OCI-LY7 (cell line): Measurements from ENCODE around the gene COL13A1. TPM values are rescaled to one million over a fixed set of nuclear protein-coding genes. Genes with fewer than 3 reads are reported as not detected.

ENCODE experiments used
- BruUV-seq: library from RNA; stranded (reverse); fragments of 400-500 nt; replicated peaks from 2 replicates; lab custom pipeline; 2021; lab: Mats Ljungman, UMichigan
- CTCF ChIA-PET: fragments of 300-600 bp; sonication (Branson Sonifier 250); formaldehyde crosslinking; loops from one replicate; lab custom pipeline; 2022; ENCODE audit warnings: antibody characterized with exemption; ENCODE audit not compliant: unreplicated experiment; lab: Charles Lee
- POLR2A ChIA-PET: fragments of 300-600 bp; sonication (Branson Sonifier 250); formaldehyde crosslinking; loops from one replicate; lab custom pipeline; 2022; ENCODE audit warnings: antibody characterized with exemption; lab: Charles Lee
- DNase-seq: peaks from one replicate; pipeline ENCODE4 v3.0.0-alpha.2; 2015; ENCODE audit warnings: low spot score
- H2AFZ ChIP-seq: fragments of 200-600 bp; sonication (generic), shearing (Covaris generic); 2 replicates; pipeline ENCODE4 v1.6.1; 2014; ENCODE audit warnings: mild to moderate bottlenecking, antibody characterized with exemption, low read length, moderate library complexity
- H3K27ac ChIP-seq: fragments of 200-600 bp; sonication (generic); 2 replicates; pipeline ENCODE4 v1.5.1; 2014; ENCODE audit warnings: mixed run types, low read depth, mild to moderate bottlenecking, moderate library complexity, low read length, inconsistent platforms; ENCODE audit not compliant: poor library complexity, severe bottlenecking
- H3K36me3 ChIP-seq: fragments of 200-600 bp; sonication (generic); 2 replicates; pipeline ENCODE4 v1.6.1; 2014; ENCODE audit warnings: mild to moderate bottlenecking, antibody characterized with exemption, low read length, moderate library complexity, mixed read lengths; ENCODE audit not compliant: insufficient read depth
- H3K4me1 ChIP-seq: fragments of 200-600 bp; sonication (generic); 2 replicates; pipeline ENCODE4 v1.5.1; 2014; ENCODE audit warnings: mild to moderate bottlenecking, low read length; ENCODE audit not compliant: insufficient read depth, poor library complexity, severe bottlenecking
- H3K4me2 ChIP-seq: fragments of 200-600 bp; sonication (generic); 2 replicates; pipeline ENCODE4 v1.6.1; 2014; ENCODE audit warnings: mild to moderate bottlenecking, low read length
- H3K4me3 ChIP-seq: fragments of 200-600 bp; sonication (generic); 2 replicates; pipeline ENCODE4 v1.5.1; 2014; ENCODE audit warnings: mild to moderate bottlenecking, low read depth, low read length; ENCODE audit not compliant: poor library complexity, severe bottlenecking
- H3K79me2 ChIP-seq: fragments of 200-600 bp; sonication (generic); 2 replicates; pipeline ENCODE4 v1.6.1; 2016; ENCODE audit warnings: low read depth, mild to moderate bottlenecking, low read length, moderate library complexity, mixed read lengths; ENCODE audit not compliant: insufficient read depth
- H3K9me2 ChIP-seq: fragments of 200-600 bp; sonication (generic); 2 replicates; pipeline ENCODE4 v1.6.1; 2016; ENCODE audit warnings: mild to moderate bottlenecking, low read length, mixed read lengths; ENCODE audit not compliant: insufficient read depth
- H3K9me3 ChIP-seq: fragments of 200-600 bp; sonication (generic); 2 replicates; pipeline ENCODE4 v1.6.1; 2014; ENCODE audit warnings: mild to moderate bottlenecking, mixed run types, low read length, mixed read lengths
- H4K20me1 ChIP-seq: fragments of 200-600 bp; sonication (generic); 2 replicates; pipeline ENCODE4 v1.6.1; 2014; ENCODE audit warnings: mild to moderate bottlenecking, antibody characterized with exemption, low read length, moderate library complexity, mixed read lengths; ENCODE audit not compliant: insufficient read depth
- EZH2phosphoT487 ChIP-seq: fragments of 200-600 bp; sonication (generic); IDR thresholded peaks from 2 replicates; pipeline ENCODE4 v1.6.1; 2018; ENCODE audit warnings: low read depth, borderline replicate concordance, mild to moderate bottlenecking, mixed run types, antibody characterized with exemption, low read length, moderate library complexity, mixed read lengths
- intact Hi-C: fragments of 100-400 bp; cut with micrococcal nuclease; formaldehyde crosslinking; loops from one replicate; pipeline ENCODE4 v1.10.0; 2022; ENCODE audit not compliant: unreplicated experiment
- total RNA-seq, 2 experiments: library from RNA; depleted of rRNA in 1 of 2; stranded (reverse); fragments of >200 nt in 1 of 2; shearing (Covaris generic) in 1 of 2; gene quantifications; 2 replicates each; pipeline ENCODE4 v1.2.3, GENCODE V29; 2014 to 2022
- TF ChIP-seq, protein P1 (sequence below): fragments of 200-600 bp; sonication (generic); conservative IDR thresholded peaks from 2 replicates; pipeline ENCODE4 v1.5.1; 2014; ENCODE audit warnings: mild to moderate bottlenecking, antibody characterized with exemption, low read length, moderate library complexity, mixed read lengths

Gene COL13A1
- total RNA-seq, 2 experiments from 2014 or later, result 0.06 TPM; not detected in 1

DNA sequence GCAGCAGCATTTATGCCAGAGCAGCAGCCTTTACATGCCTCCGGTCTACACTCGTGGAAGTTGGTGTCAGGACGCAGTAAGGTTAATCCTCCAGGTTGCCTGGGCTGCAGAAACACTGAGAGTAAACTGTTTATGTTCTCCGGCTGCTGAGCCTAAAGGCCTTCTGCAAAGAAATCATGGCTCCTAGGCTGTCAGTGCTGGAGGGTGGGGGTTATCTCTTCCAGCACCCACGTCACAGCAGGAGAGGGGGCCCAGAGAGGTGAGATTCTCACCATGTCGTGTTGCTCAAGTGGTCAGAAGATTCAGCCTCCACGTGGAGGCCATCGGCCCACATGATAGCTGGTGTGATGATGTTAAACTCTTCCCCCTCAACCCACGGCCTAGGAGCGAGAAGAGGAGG is 41.2 kb downstream of the COL13A1 start:
- no TSS peak for BruUV-seq
- ChIA-PET POLR2A (no interaction called here), CTCF (no interaction called here)

DNA sequence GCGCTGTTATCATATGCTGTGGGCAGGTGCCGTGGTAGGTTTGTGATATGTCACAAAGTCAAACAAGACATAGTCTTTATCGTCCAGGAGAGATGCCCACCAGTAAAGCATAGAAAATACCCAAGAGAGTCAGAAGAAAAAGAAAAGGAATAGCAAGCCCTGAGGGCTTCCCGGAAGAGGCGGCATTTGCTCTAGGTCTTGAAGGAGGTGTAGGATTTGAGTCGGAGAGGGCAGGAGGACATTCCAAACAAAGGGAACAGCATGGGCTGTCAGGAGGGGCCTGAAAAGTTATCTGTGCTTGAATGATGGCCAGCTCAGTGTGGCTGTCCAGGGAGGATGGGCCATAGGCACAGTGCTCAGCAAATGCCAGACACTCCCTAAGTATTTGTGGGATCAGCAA is 42.2 kb downstream of the COL13A1 start:
- no peaks in the 10 kb centered on the region for H3K9me2 ChIP-seq
- DNase-seq, result no peak
- no peak overlapping the region for H3K4me2 ChIP-seq
- ChIA-PET CTCF (no interaction called here), POLR2A (interaction anchor here (0.5 kb wide), 1 partner anchor 1100 kb away, joined by 3 read pairs; no protein-coding TSS in a partner anchor)
- H2AFZ ChIP-seq, result no peak overlapping the region
- peaks cover 29% of the 10 kb centered on the region for H3K4me1 ChIP-seq
- no peaks in the 10 kb centered on the region for H3K9me3 ChIP-seq
- no peak for TF ChIP-seq EZH2phosphoT487
- TF ChIP-seq, protein P1, sequence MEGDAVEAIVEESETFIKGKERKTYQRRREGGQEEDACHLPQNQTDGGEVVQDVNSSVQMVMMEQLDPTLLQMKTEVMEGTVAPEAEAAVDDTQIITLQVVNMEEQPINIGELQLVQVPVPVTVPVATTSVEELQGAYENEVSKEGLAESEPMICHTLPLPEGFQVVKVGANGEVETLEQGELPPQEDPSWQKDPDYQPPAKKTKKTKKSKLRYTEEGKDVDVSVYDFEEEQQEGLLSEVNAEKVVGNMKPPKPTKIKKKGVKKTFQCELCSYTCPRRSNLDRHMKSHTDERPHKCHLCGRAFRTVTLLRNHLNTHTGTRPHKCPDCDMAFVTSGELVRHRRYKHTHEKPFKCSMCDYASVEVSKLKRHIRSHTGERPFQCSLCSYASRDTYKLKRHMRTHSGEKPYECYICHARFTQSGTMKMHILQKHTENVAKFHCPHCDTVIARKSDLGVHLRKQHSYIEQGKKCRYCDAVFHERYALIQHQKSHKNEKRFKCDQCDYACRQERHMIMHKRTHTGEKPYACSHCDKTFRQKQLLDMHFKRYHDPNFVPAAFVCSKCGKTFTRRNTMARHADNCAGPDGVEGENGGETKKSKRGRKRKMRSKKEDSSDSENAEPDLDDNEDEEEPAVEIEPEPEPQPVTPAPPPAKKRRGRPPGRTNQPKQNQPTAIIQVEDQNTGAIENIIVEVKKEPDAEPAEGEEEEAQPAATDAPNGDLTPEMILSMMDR, result no peak
- H4K20me1 ChIP-seq, result no peaks in the 10 kb centered on the region
- no peaks in the 10 kb centered on the region for H3K36me3 ChIP-seq
- no TSS peak for BruUV-seq
- H3K4me3 ChIP-seq, result no peak overlapping the region
- H3K79me2 ChIP-seq, result no peaks in the 10 kb centered on the region
- H3K27ac ChIP-seq, result no peak overlapping the region
- intact Hi-C loops, result no loop called here

More for the DNA sequence above, 41.2 kb downstream of the COL13A1 start:
- Histone ChIP-seq H3K36me3 (no peaks in the 10 kb centered on the region), H3K4me1 (peaks cover 19% of the 10 kb centered on the region), H3K9me3 (no peaks in the 10 kb centered on the region), H3K4me2 (no peak overlapping the region), H3K4me3 (no peak overlapping the region), H3K27ac (no peak overlapping the region), H3K9me2 (no peaks in the 10 kb centered on the region), H4K20me1 (no peaks in the 10 kb centered on the region), H2AFZ (no peak overlapping the region), H3K79me2 (no peaks in the 10 kb centered on the region)
- intact Hi-C loops, result no loop called here
- no peak for TF ChIP-seq EZH2phosphoT487
- TF ChIP-seq, protein P1, result no peak
- no peak for DNase-seq

DNA sequence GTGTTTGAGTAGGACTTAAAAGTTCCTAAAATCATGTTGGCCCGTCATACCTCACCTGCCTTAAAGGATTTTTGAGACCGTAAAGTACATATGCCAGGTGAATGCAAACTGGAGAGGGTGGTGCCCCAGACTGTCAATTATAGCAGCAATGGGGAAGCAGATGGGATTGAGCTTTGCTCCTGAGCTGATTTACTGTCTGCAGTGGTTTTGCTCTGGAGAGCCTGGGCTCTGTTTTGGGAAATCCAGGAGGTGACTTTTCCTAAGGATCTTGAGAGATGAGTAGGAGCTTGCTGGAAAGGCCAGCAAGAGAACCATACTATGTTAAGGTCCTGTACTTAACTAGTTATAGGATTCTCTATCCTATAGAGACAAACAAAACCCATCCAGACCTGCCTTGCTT is 43.0 kb downstream of the COL13A1 start:
- ChIA-PET POLR2A (no interaction called here), CTCF (no interaction called here)
- H3K9me3 ChIP-seq, result no peaks in the 10 kb centered on the region
- no peak overlapping the region for H2AFZ ChIP-seq
- H3K4me1 ChIP-seq, result peaks cover 32% of the 10 kb centered on the region
- no peaks in the 10 kb centered on the region for H3K9me2 ChIP-seq
- H3K27ac ChIP-seq, result no peak overlapping the region
- H3K4me3 ChIP-seq, result no peak overlapping the region
- H3K4me2 ChIP-seq, result no peak overlapping the region
- TF ChIP-seq EZH2phosphoT487, result no peak
- TF ChIP-seq, protein P1, result no peak
- DNase-seq, result no peak
- H4K20me1 ChIP-seq, result no peaks in the 10 kb centered on the region
- no peaks in the 10 kb centered on the region for H3K79me2 ChIP-seq
- intact Hi-C loops, result no loop called here
- H3K36me3 ChIP-seq, result no peaks in the 10 kb centered on the region
- BruUV-seq, result no TSS peak
